Keratinocyte (primary cell): ENCODE measurements around the gene MIA2. TPM values are rescaled to one million over a fixed set of nuclear protein-coding genes. Genes with fewer than 3 reads are reported as not detected.

Source experiments
- DNase-seq: peaks from one replicate; pipeline ENCODE4 v3.0.0-alpha.2; 2011; ENCODE audit warnings: low read depth, missing footprints, low spot score
- FAIRE-seq: peaks from 2 replicates; lab custom pipeline; 2011; peaks lifted over from hg19 to GRCh38; lab: Jason Lieb, UNC
- H2AFZ ChIP-seq: 2 replicates; pipeline ENCODE4 v1.6.0; 2012; ENCODE audit warnings: low read length, control low read depth, inconsistent platforms; ENCODE audit not compliant: control insufficient read depth
- H3K27ac ChIP-seq: 2 replicates; pipeline ENCODE4 v1.5.1; 2011; ENCODE audit warnings: low read length; ENCODE audit not compliant: control insufficient read depth, insufficient read depth
- H3K27me3 ChIP-seq: 3 replicates; pipeline ENCODE4 v1.6.0; 2011; ENCODE audit warnings: low read length; ENCODE audit not compliant: control insufficient read depth, insufficient read depth; ENCODE audit errors: extremely low read depth
- H3K36me3 ChIP-seq, 2 experiments: 2 replicates in 1 of 2; 3 replicates in 1 of 2; pipeline ENCODE4 v1.5.1; 2011; ENCODE audit warnings: low read length in 2 of 2, mild to moderate bottlenecking in 1 of 2; ENCODE audit not compliant: control insufficient read depth in 2 of 2, insufficient read depth in 2 of 2; ENCODE audit errors: extremely low read depth in 1 of 2
- H3K4me1 ChIP-seq: 3 replicates; pipeline ENCODE4 v1.5.1; 2011; ENCODE audit warnings: low read length; ENCODE audit not compliant: control insufficient read depth, insufficient read depth; ENCODE audit errors: extremely low read depth
- H3K4me2 ChIP-seq: 3 replicates; pipeline ENCODE4 v1.6.0; 2011; ENCODE audit warnings: low read depth, low read length; ENCODE audit not compliant: control insufficient read depth, insufficient read depth; ENCODE audit errors: extremely low read depth
- H3K4me3 ChIP-seq, 3 experiments: fragments of 200-600 bp in 1 of 3; sonication (generic) in 1 of 3; 2 replicates in 2 of 3; 3 replicates in 1 of 3; pipeline ENCODE4 v1.5.1; 2011 to 2016; ENCODE audit warnings: low read length in 3 of 3, mild to moderate bottlenecking in 3 of 3, control low read depth in 2 of 3, inconsistent platforms in 1 of 3, low read depth in 1 of 3, mixed read lengths in 1 of 3, mixed run types in 1 of 3, moderate library complexity in 1 of 3; ENCODE audit not compliant: control insufficient read depth in 2 of 3, insufficient read depth in 2 of 3; ENCODE audit errors: extremely low read depth in 1 of 3
- H3K79me2 ChIP-seq: 2 replicates; pipeline ENCODE4 v1.6.0; 2012; ENCODE audit warnings: low read length; ENCODE audit not compliant: control insufficient read depth, insufficient read depth
- H3K9ac ChIP-seq: 3 replicates; pipeline ENCODE4 v1.6.0; 2011; ENCODE audit warnings: low read length; ENCODE audit not compliant: control insufficient read depth, insufficient read depth; ENCODE audit errors: extremely low read depth
- H3K9me1 ChIP-seq: 3 replicates; pipeline ENCODE4 v1.6.0; 2011; ENCODE audit warnings: low read length; ENCODE audit not compliant: control insufficient read depth, insufficient read depth; ENCODE audit errors: extremely low read depth
- H3K9me3 ChIP-seq: 2 replicates; pipeline ENCODE4 v1.5.1; 2012; ENCODE audit warnings: low read depth, low read length; ENCODE audit not compliant: control insufficient read depth
- H4K20me1 ChIP-seq: 3 replicates; pipeline ENCODE4 v1.6.0; 2011; ENCODE audit warnings: low read length; ENCODE audit not compliant: control insufficient read depth, insufficient read depth; ENCODE audit errors: extremely low read depth
- CTCF ChIP-seq, 3 experiments: IDR thresholded peaks in 1 of 3; conservative IDR thresholded peaks in 1 of 3; optimal IDR thresholded peaks in 1 of 3; 2 replicates in 2 of 3; 3 replicates in 1 of 3; pipeline versions ENCODE3 to v1.5.1; 2011; ENCODE audit warnings: low read length in 3 of 3, mild to moderate bottlenecking in 3 of 3, moderate library complexity in 2 of 3, control low read depth in 1 of 3, inconsistent platforms in 1 of 3; ENCODE audit not compliant: insufficient read depth in 2 of 3; ENCODE audit errors: extremely low read depth in 1 of 3
- EZH2 ChIP-seq: IDR thresholded peaks from one replicate; pipeline ENCODE4 v1.6.1; 2012; ENCODE audit warnings: inconsistent platforms, mild to moderate bottlenecking, low read length, moderate library complexity
- dilution Hi-C: fragments of 300-500 bp; cut with MboI; formaldehyde crosslinking; loops from one replicate; pipeline ENCODE4 v1.7.0; 2020; ENCODE audit warnings: low sequenced_read_pairs; ENCODE audit not compliant: extremely low pct_ligation_motif_present
- polyA plus RNA-seq, 5 experiments: library from polyadenylated mRNA; depleted of rRNA in 3 of 5; stranded (reverse) in 3 of 5; stranded (forward) in 1 of 5; unstranded in 1 of 5; fragments of >200 nt; gene quantifications; 1 replicate in 1 of 5; 2 replicates in 3 of 5; 3 replicates in 1 of 5; pipeline versions ENCODE4 v1.2.1 to v1.2.3, GENCODE V29; 2011 to 2012; ENCODE audit warnings: missing spikeins in 2 of 5, low read depth in 1 of 5, low replicate concordance in 1 of 5

The MIA2 gene
- polyA plus RNA-seq, 1 donor (not counting 4 experiments of a cell fraction or from before 2014, with no cell fraction given) = 21.9 TPM

GRCh38 chr14:39264057-39264456 is 30.3 kb downstream of the MIA2 start:
- Histone ChIP-seq H4K20me1 (peaks cover 3% of the 10 kb centered on the region), H3K4me3 (no peak overlapping the region)

GRCh38 chr14:39264558-39264957 is 30.8 kb downstream of the MIA2 start:
- H4K20me1 ChIP-seq = peaks cover 3% of the 10 kb centered on the region
- H3K9me3 ChIP-seq = no peaks in the 10 kb centered on the region
- H3K79me2 ChIP-seq = peaks cover 24% of the 10 kb centered on the region
- DNase-seq = no peak
- no peak for FAIRE-seq
- no peak overlapping the region for H3K27ac ChIP-seq
- no peak for TF ChIP-seq CTCF (optimal IDR thresholded peaks at IDR 0.05 in 1 of 3, IDR thresholded peaks at IDR 0.05 in 1 of 3, conservative IDR thresholded peaks at IDR 0.05 in 1 of 3; ENCODE audit: extremely low read depth in 1 of 3, insufficient read depth in 2 of 3, low read length in 3 of 3)
- no peak for TF ChIP-seq EZH2
- H3K9me1 ChIP-seq = no peaks in the 10 kb centered on the region
- no peak overlapping the region for H2AFZ ChIP-seq
- dilution Hi-C loops = no loop called here
- H3K9ac ChIP-seq = no peak overlapping the region
- no peaks in the 10 kb centered on the region for H3K36me3 ChIP-seq
- H3K4me3 ChIP-seq = no peak overlapping the region
- H3K4me1 ChIP-seq = peaks cover 21% of the 10 kb centered on the region
- no peaks in the 10 kb centered on the region for H3K27me3 ChIP-seq
- H3K4me2 ChIP-seq = no peak overlapping the region

More at GRCh38 chr14:39264057-39264456, 30.3 kb downstream of the MIA2 start:
- FAIRE-seq = no peak
- no peak overlapping the region for H3K4me2 ChIP-seq
- TF ChIP-seq EZH2 = no peak
- TF ChIP-seq CTCF (optimal IDR thresholded peaks at IDR 0.05 in 1 of 3, IDR thresholded peaks at IDR 0.05 in 1 of 3, conservative IDR thresholded peaks at IDR 0.05 in 1 of 3; ENCODE audit: extremely low read depth in 1 of 3, insufficient read depth in 2 of 3, low read length in 3 of 3) = no peak
- peaks cover 16% of the 10 kb centered on the region for H3K4me1 ChIP-seq
- H3K9ac ChIP-seq = no peak overlapping the region
- H2AFZ ChIP-seq = no peak overlapping the region
- H3K79me2 ChIP-seq = peaks cover 18% of the 10 kb centered on the region
- H3K36me3 ChIP-seq = no peaks in the 10 kb centered on the region
- H3K27ac ChIP-seq = no peak overlapping the region
- H3K27me3 ChIP-seq = no peaks in the 10 kb centered on the region
- no peak for DNase-seq
- no peaks in the 10 kb centered on the region for H3K9me1 ChIP-seq
- dilution Hi-C loops = no loop called here
- no peaks in the 10 kb centered on the region for H3K9me3 ChIP-seq
